ENCODE measurements around the gene NOP56.

DNA sequence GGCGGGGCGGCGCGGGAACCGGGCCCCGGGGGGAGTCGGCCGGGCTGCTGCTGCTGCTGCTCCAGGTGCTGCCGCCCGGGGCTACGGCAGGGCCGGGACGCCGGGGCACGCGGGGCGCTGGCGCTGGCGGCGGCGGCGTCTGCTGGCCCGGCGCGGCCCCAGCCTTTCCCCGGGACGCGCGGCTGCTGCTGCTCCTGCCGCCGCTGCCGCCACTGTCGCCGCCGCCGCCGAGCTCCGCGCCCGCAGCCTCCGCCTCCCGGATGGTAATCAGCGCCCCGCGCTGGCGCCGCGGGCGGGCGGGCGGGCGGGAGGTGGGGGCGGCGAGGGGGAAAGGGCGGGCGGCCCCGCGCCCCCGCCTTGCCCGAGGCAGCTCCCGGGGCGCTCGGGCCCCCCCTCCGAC is 40.5 kb downstream of the NOP56 start:
- TF ChIP-seq, protein P1, sequence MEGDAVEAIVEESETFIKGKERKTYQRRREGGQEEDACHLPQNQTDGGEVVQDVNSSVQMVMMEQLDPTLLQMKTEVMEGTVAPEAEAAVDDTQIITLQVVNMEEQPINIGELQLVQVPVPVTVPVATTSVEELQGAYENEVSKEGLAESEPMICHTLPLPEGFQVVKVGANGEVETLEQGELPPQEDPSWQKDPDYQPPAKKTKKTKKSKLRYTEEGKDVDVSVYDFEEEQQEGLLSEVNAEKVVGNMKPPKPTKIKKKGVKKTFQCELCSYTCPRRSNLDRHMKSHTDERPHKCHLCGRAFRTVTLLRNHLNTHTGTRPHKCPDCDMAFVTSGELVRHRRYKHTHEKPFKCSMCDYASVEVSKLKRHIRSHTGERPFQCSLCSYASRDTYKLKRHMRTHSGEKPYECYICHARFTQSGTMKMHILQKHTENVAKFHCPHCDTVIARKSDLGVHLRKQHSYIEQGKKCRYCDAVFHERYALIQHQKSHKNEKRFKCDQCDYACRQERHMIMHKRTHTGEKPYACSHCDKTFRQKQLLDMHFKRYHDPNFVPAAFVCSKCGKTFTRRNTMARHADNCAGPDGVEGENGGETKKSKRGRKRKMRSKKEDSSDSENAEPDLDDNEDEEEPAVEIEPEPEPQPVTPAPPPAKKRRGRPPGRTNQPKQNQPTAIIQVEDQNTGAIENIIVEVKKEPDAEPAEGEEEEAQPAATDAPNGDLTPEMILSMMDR (IDR thresholded peaks at IDR 0.05; ENCODE audit: borderline replicate concordance, extremely low read depth, low read length, poor library complexity, severe bottlenecking): no peak
- no peak for TF ChIP-seq EZH2 (IDR thresholded peaks at IDR 0.05; ENCODE audit: borderline replicate concordance, low read depth, low read length, severe bottlenecking)
